SK-N-SH (cell line): ENCODE measurements around the gene FSHR. TPM values are rescaled to one million over a fixed set of nuclear protein-coding genes. Genes with fewer than 3 reads are reported as not detected.

Source experiments
- CTCF ChIA-PET: fragments of 300-600, 350-600 bp; formaldehyde crosslinking; extraction: SDS; loops from one replicate; lab custom pipeline; 2021; lab: Yijun Ruan, JAX
- POLR2A ChIA-PET: fragments of 350-600 bp; sonication (Branson Sonifier 250); formaldehyde crosslinking; extraction: SDS; loops from one replicate; lab custom pipeline; 2020; ENCODE audit warnings: antibody characterized with exemption, inconsistent platforms; lab: Yijun Ruan, JAX
- DNase-seq: peaks from one replicate; pipeline ENCODE4 v3.0.0; 2012
- H2AFZ ChIP-seq: fragments of 200-600 bp; sonication (generic); 2 replicates; pipeline ENCODE4 v1.8.1; 2016; ENCODE audit warnings: antibody characterized with exemption, mild to moderate bottlenecking, low read depth
- H3F3A ChIP-seq: fragments of 200-600 bp; sonication (generic); replicated peaks from 2 replicates; pipeline ENCODE3; 2016; ENCODE audit warnings: antibody characterized with exemption, mild to moderate bottlenecking; ENCODE audit not compliant: insufficient read depth
- H3K27ac ChIP-seq, 2 experiments: fragments of 200-500 bp in 1 of 2; fragments of 200-600 bp in 1 of 2; sonication (Bioruptor generic) in 1 of 2; sonication (generic), shearing (Covaris generic) in 1 of 2; 2 replicates each; pipeline versions ENCODE4 v1.5.1 to v1.6.1; 2014 to 2016; ENCODE audit warnings: low read depth in 2 of 2, inconsistent platforms in 1 of 2, low read length in 1 of 2, mild to moderate bottlenecking in 1 of 2, mixed read lengths in 1 of 2
- H3K27me3 ChIP-seq: fragments of 200-600 bp; sonication (generic), shearing (Covaris generic); 2 replicates; pipeline ENCODE4 v1.6.1; 2016; ENCODE audit warnings: mixed run types; ENCODE audit not compliant: insufficient read depth
- H3K36me3 ChIP-seq, 2 experiments: fragments of 200-500 bp in 1 of 2; fragments of 200-600 bp in 1 of 2; sonication (Bioruptor generic) in 1 of 2; sonication (generic) in 1 of 2; replicated peaks in 1 of 2; 2 replicates each; pipeline versions ENCODE3 to v1.5.1; 2014 to 2016; ENCODE audit warnings: low read length in 1 of 2, mild to moderate bottlenecking in 1 of 2; ENCODE audit not compliant: insufficient read depth in 2 of 2, control insufficient read depth in 1 of 2
- H3K4me1 ChIP-seq, 2 experiments: fragments of 200-500 bp in 1 of 2; fragments of 200-600 bp in 1 of 2; sonication (Bioruptor generic) in 1 of 2; sonication (generic), shearing (Covaris generic) in 1 of 2; 2 replicates each; pipeline versions ENCODE4 v1.5.1 to v1.6.1; 2014 to 2016; ENCODE audit warnings: low read depth in 1 of 2, low read length in 1 of 2, mixed run types in 1 of 2; ENCODE audit not compliant: insufficient read depth in 2 of 2, control insufficient read depth in 1 of 2
- H3K4me2 ChIP-seq: fragments of 200-600 bp; sonication (generic), shearing (Covaris generic); 2 replicates; pipeline ENCODE4 v1.6.1; 2017; ENCODE audit warnings: mixed run types
- H3K4me3 ChIP-seq, 2 experiments: fragments of 200-500 bp in 1 of 2; fragments of 200-600 bp in 1 of 2; sonication (Bioruptor generic) in 1 of 2; sonication (generic), shearing (Covaris generic) in 1 of 2; 2 replicates each; pipeline versions ENCODE4 v1.5.1 to v1.8.1; 2014 to 2016; ENCODE audit warnings: low read depth in 2 of 2, inconsistent platforms in 1 of 2, low read length in 1 of 2, mild to moderate bottlenecking in 1 of 2, mixed read lengths in 1 of 2, moderate library complexity in 1 of 2
- H3K79me2 ChIP-seq: fragments of 200-600 bp; sonication (generic); 2 replicates; pipeline ENCODE4 v1.8.1; 2017; ENCODE audit warnings: mild to moderate bottlenecking; ENCODE audit not compliant: insufficient read depth
- H3K9ac ChIP-seq: fragments of 200-600 bp; sonication (generic); 2 replicates; pipeline ENCODE4 v1.6.1; 2017; ENCODE audit warnings: mixed run types
- H3K9me2 ChIP-seq: fragments of 200-600 bp; sonication (generic); 2 replicates; pipeline ENCODE4 v1.6.1; 2017; ENCODE audit warnings: mixed run types
- H3K9me3 ChIP-seq: fragments of 200-600 bp; sonication (generic); 2 replicates; pipeline ENCODE4 v1.6.1; 2017; ENCODE audit warnings: mixed run types, mild to moderate bottlenecking, moderate library complexity
- H4K20me1 ChIP-seq: fragments of 200-600 bp; sonication (generic); 2 replicates; pipeline ENCODE4 v1.6.1; 2017; ENCODE audit warnings: mild to moderate bottlenecking, mixed run types; ENCODE audit not compliant: insufficient read depth
- CHD2 ChIP-seq: fragments of 150-350 bp; IDR thresholded peaks from 2 replicates; pipeline ENCODE4 v1.6.1; 2018; ENCODE audit warnings: low read length; ENCODE audit not compliant: partially characterized antibody
- ELF1 ChIP-seq: IDR thresholded peaks from 2 replicates; pipeline ENCODE4 v1.4.0; 2012
- EP300 ChIP-seq, 2 experiments: IDR thresholded peaks; 2 replicates each; pipeline versions ENCODE4 v1.4.0 to v1.6.1; 2012; ENCODE audit warnings: borderline replicate concordance in 1 of 2, low read depth in 1 of 2, low read length in 1 of 2
- EZH2phosphoT487 ChIP-seq: fragments of 200-600 bp; sonication (generic); IDR thresholded peaks from 2 replicates; pipeline ENCODE4 v1.6.1; 2017; ENCODE audit warnings: low read depth, mixed run types, mild to moderate bottlenecking, antibody characterized with exemption, moderate library complexity, borderline replicate concordance
- FOXJ3 ChIP-seq: sonication (generic); formaldehyde crosslinking; IDR thresholded peaks from 2 replicates; pipeline ENCODE4 v1.5.1; 2020; ENCODE audit warnings: mild to moderate bottlenecking, missing genetic modification reagents
- FOXM1 ChIP-seq: IDR thresholded peaks from 2 replicates; pipeline ENCODE4 v1.4.0; 2012; ENCODE audit warnings: low read depth, mild to moderate bottlenecking
- GABPA ChIP-seq: IDR thresholded peaks from 2 replicates; pipeline ENCODE4 v1.4.0; 2012; ENCODE audit warnings: low read depth, mild to moderate bottlenecking
- GATA2 ChIP-seq: sonication (generic); formaldehyde crosslinking; IDR thresholded peaks from 2 replicates; pipeline ENCODE4 v1.5.0; 2020; ENCODE audit warnings: mild to moderate bottlenecking, missing genetic modification reagents
- NFIC ChIP-seq: IDR thresholded peaks from 2 replicates; pipeline ENCODE4 v1.4.0; 2012; ENCODE audit warnings: borderline replicate concordance
- NRF1 ChIP-seq: IDR thresholded peaks from 2 replicates; pipeline ENCODE4 v1.6.1; 2012; ENCODE audit warnings: low read depth, mild to moderate bottlenecking, low read length
- POLR2AphosphoS5 ChIP-seq: IDR thresholded peaks from 2 replicates; pipeline ENCODE4 v1.6.1; 2012; ENCODE audit warnings: low read depth, low read length
- RAD21 ChIP-seq: IDR thresholded peaks from 2 replicates; pipeline ENCODE4 v1.6.1; 2012; ENCODE audit warnings: mild to moderate bottlenecking, low read length
- RCOR1 ChIP-seq: fragments of 150-350 bp; IDR thresholded peaks from 2 replicates; pipeline ENCODE4 v1.6.1; 2017; ENCODE audit warnings: antibody characterized with exemption, low read length
- REST ChIP-seq: IDR thresholded peaks from 2 replicates; pipeline ENCODE4 v1.6.1; 2012; ENCODE audit warnings: mild to moderate bottlenecking, low read depth, low read length, moderate library complexity
- RFX5 ChIP-seq: IDR thresholded peaks from 2 replicates; pipeline ENCODE4 v1.6.1; 2012; ENCODE audit warnings: mild to moderate bottlenecking, improper control_type of control experiment, low read length
- RXRA ChIP-seq: IDR thresholded peaks from 2 replicates; pipeline ENCODE4 v1.4.0; 2012; ENCODE audit warnings: low read depth, mild to moderate bottlenecking, borderline replicate concordance
- SIN3A ChIP-seq: IDR thresholded peaks from 2 replicates; pipeline ENCODE4 v1.6.1; 2012; ENCODE audit warnings: low read depth, mild to moderate bottlenecking, low read length, moderate library complexity, borderline replicate concordance
- TAF1 ChIP-seq: IDR thresholded peaks from 2 replicates; pipeline ENCODE4 v1.6.1; 2012; ENCODE audit warnings: low read depth, mild to moderate bottlenecking, low read length, moderate library complexity, borderline replicate concordance
- TEAD4 ChIP-seq: IDR thresholded peaks from 2 replicates; pipeline ENCODE4 v1.4.0; 2012; ENCODE audit warnings: mild to moderate bottlenecking, borderline replicate concordance; ENCODE audit not compliant: insufficient read depth
- YY1 ChIP-seq: IDR thresholded peaks from 2 replicates; pipeline ENCODE4 v1.4.0; 2012; ENCODE audit warnings: low read depth, mild to moderate bottlenecking
- WGBS: methylation state at CpG from one replicate; pipeline ENCODE4 v1.1.6; 2017; ENCODE audit warnings: low lambda C conversion rate; 5-methylcytosine and 5-hydroxymethylcytosine counted together
- polyA plus RNA-seq, 3 experiments: library from polyadenylated mRNA; depleted of rRNA; stranded (reverse); fragments of >200 nt; gene quantifications; 2 replicates each; pipeline ENCODE4 v1.2.3, GENCODE V29; 2012
- TF ChIP-seq, protein P1 (sequence below): fragments of 200-600 bp; sonication (generic); IDR thresholded peaks from 2 replicates; pipeline ENCODE4 v1.6.1; 2017; ENCODE audit warnings: antibody characterized with exemption, mild to moderate bottlenecking, moderate library complexity
- TF ChIP-seq, protein P2 (sequence below): fragments of 150-350 bp; IDR thresholded peaks from 2 replicates; pipeline ENCODE4 v1.6.1; 2017; ENCODE audit warnings: antibody characterized with exemption, low read length, low read depth, borderline replicate concordance

The FSHR gene
- polyA plus RNA-seq, 1 of the 3 experiments (the other 2 are of a cell fraction): not detected

GRCh38 chr2:49080681-49081080, 73.6 kb downstream of the FSHR start:
- Histone ChIP-seq H3K4me3 (no peak overlapping the region), H3K9me3 (no peaks in the 10 kb centered on the region), H4K20me1 (no peaks in the 10 kb centered on the region), H3K27ac (no peak overlapping the region), H3K4me1 (no peaks in the 10 kb centered on the region), H3K9me2 (no peaks in the 10 kb centered on the region), H3K9ac (no peak overlapping the region), H3K27me3 (no peaks in the 10 kb centered on the region), H2AFZ (no peak overlapping the region), H3K79me2 (no peaks in the 10 kb centered on the region), H3F3A (no peaks in the 10 kb centered on the region), H3K4me2 (no peak overlapping the region), H3K36me3 (no peaks in the 10 kb centered on the region)
- no peak for TF ChIP-seq REST
- TF ChIP-seq RFX5: no peak
- TF ChIP-seq RAD21: no peak
- TF ChIP-seq TEAD4: no peak
- TF ChIP-seq NRF1: no peak
- TF ChIP-seq NFIC: no peak
- no peak for DNase-seq
- ChIA-PET CTCF (interaction anchor here (1.1 kb wide), 1 partner anchor 135 kb away, joined by 3 read pairs; no protein-coding TSS in a partner anchor), POLR2A (no interaction called here)
- WGBS: 16% methylated on average over 2 of the region's 2 CpGs

GRCh38 chr2:49070716-49071115, 83.6 kb downstream of the FSHR start:
- Histone ChIP-seq H3K9me3 (no peaks in the 10 kb centered on the region; the same call in 1 of the 2 replicates), H3K4me3 (no peak overlapping the region), H3K4me1 (no peaks in the 10 kb centered on the region), H3K27me3 (no peaks in the 10 kb centered on the region), H3K9ac (no peak overlapping the region), H3K27ac (no peak overlapping the region)
- CTCF ChIA-PET: no interaction called here
- WGBS: 3% methylated on average over 2 of the region's 2 CpGs
- no peak for DNase-seq
- TF ChIP-seq POLR2AphosphoS5 (no peak), FOXJ3 (no peak), GATA2 (no peak), TAF1 (no peak), EZH2phosphoT487 (no peak), CHD2 (no peak), SIN3A (no peak), YY1 (no peak), RCOR1 (no peak), ELF1 (no peak), FOXM1 (no peak), NFIC (no peak), RXRA (no peak), GABPA (no peak), EP300 (IDR thresholded peaks at IDR 0.05; ENCODE audit: borderline replicate concordance in 1 of 2, low read depth in 1 of 2, low read length in 1 of 2) (no peak)
- TF ChIP-seq, protein P1, sequence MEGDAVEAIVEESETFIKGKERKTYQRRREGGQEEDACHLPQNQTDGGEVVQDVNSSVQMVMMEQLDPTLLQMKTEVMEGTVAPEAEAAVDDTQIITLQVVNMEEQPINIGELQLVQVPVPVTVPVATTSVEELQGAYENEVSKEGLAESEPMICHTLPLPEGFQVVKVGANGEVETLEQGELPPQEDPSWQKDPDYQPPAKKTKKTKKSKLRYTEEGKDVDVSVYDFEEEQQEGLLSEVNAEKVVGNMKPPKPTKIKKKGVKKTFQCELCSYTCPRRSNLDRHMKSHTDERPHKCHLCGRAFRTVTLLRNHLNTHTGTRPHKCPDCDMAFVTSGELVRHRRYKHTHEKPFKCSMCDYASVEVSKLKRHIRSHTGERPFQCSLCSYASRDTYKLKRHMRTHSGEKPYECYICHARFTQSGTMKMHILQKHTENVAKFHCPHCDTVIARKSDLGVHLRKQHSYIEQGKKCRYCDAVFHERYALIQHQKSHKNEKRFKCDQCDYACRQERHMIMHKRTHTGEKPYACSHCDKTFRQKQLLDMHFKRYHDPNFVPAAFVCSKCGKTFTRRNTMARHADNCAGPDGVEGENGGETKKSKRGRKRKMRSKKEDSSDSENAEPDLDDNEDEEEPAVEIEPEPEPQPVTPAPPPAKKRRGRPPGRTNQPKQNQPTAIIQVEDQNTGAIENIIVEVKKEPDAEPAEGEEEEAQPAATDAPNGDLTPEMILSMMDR: no peak
- TF ChIP-seq, protein P2, sequence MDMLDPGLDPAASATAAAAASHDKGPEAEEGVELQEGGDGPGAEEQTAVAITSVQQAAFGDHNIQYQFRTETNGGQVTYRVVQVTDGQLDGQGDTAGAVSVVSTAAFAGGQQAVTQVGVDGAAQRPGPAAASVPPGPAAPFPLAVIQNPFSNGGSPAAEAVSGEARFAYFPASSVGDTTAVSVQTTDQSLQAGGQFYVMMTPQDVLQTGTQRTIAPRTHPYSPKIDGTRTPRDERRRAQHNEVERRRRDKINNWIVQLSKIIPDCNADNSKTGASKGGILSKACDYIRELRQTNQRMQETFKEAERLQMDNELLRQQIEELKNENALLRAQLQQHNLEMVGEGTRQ: no peak
- TF ChIP-seq, all 33 proteins: peak for 0
- Histone ChIP-seq H3K9me2 (no peaks in the 10 kb centered on the region), H3K79me2 (no peaks in the 10 kb centered on the region), H3K4me2 (no peak overlapping the region), H2AFZ (no peak overlapping the region), H3K36me3 (no peaks in the 10 kb centered on the region), H4K20me1 (no peaks in the 10 kb centered on the region), H3F3A (no peaks in the 10 kb centered on the region)
- POLR2A ChIA-PET: no interaction called here
